ENCODE results near the gene SLC25A12.

The SLC25A12 gene

GRCh38 chr2:171879865-171880264 lies 14.2 kb downstream of the SLC25A12 start:
- H3K9me3 ChIP-seq (ENCODE audit: control insufficient read depth, low read length) = no peaks in the 10 kb centered on the region
- H2BK15ac ChIP-seq (ENCODE audit: low read depth, poor library complexity, severe bottlenecking) = no peak overlapping the region
- H3K4ac ChIP-seq (ENCODE audit: low read depth in 1 of 2, low read length in 2 of 2) = no peak overlapping the region
- H3K4me3 ChIP-seq (ENCODE audit: insufficient read depth in 1 of 2, low read depth in 1 of 2, low read length in 2 of 2) = no peak overlapping the region
- no peak overlapping the region for H3K23ac ChIP-seq (ENCODE audit: low read length in 2 of 2)
- no peaks in the 10 kb centered on the region for H3K4me1 ChIP-seq (ENCODE audit: control insufficient read depth, insufficient read depth, low read depth, low read length)
- peaks cover 17% of the 10 kb centered on the region for H3K79me1 ChIP-seq (replicated peaks; ENCODE audit: low read length, poor library complexity, severe bottlenecking)
- H3K14ac ChIP-seq (ENCODE audit: low read length in 2 of 2) = no peak overlapping the region
- no peak for DNase-seq
- H3K9ac ChIP-seq (ENCODE audit: low read length) = no peak overlapping the region
- H2BK120ac ChIP-seq (ENCODE audit: low read depth, low read length) = no peak overlapping the region
- no peak overlapping the region for H2AFZ ChIP-seq (ENCODE audit: low read depth, low read length)
- H4K8ac ChIP-seq (ENCODE audit: low read length) = no peak overlapping the region
- H3K4me2 ChIP-seq (ENCODE audit: low read length, poor library complexity, severe bottlenecking) = no peak overlapping the region
- H2BK5ac ChIP-seq (ENCODE audit: low read depth, low read length, poor library complexity, severe bottlenecking) = no peak overlapping the region
- no peak overlapping the region for H2BK12ac ChIP-seq (ENCODE audit: low read length in 2 of 2)
- WGBS = 100% methylated on average over 1 of the region's 1 CpG
- H3K27ac ChIP-seq (ENCODE audit: low read length, poor library complexity, severe bottlenecking) = no peak overlapping the region
- no peak overlapping the region for H3K18ac ChIP-seq (ENCODE audit: low read depth in 1 of 2, low read length in 2 of 2)
- no peaks in the 10 kb centered on the region for H3K27me3 ChIP-seq (ENCODE audit: control insufficient read depth in 1 of 2, insufficient read depth in 1 of 2, low read length in 2 of 2)
- no peak overlapping the region for H2AK5ac ChIP-seq (ENCODE audit: low read length, severe bottlenecking)
- H3K36me3 ChIP-seq (ENCODE audit: control insufficient read depth in 1 of 2, insufficient read depth in 2 of 2, low read depth in 1 of 2, low read length in 2 of 2) = peaks cover 3% of the 10 kb centered on the region in 2 experiments
- no peak overlapping the region for H4K91ac ChIP-seq (ENCODE audit: low read length)

- Histone ChIP-seq H2BK120ac (ENCODE audit: low read depth, low read length) (no peak overlapping the region), H2BK5ac (ENCODE audit: low read depth, low read length, poor library complexity, severe bottlenecking) (no peak overlapping the region), H3K4me3 (ENCODE audit: insufficient read depth in 1 of 2, low read depth in 1 of 2, low read length in 2 of 2) (peak overlapping the region in 1 of 2 experiments; percentile 17), H3K4ac (ENCODE audit: low read depth in 1 of 2, low read length in 2 of 2) (no peak overlapping the region), H3K23ac (ENCODE audit: low read length in 2 of 2) (no peak overlapping the region), H2AK5ac (ENCODE audit: low read length, severe bottlenecking) (no peak overlapping the region), H2BK12ac (ENCODE audit: low read length in 2 of 2) (no peak overlapping the region), H3K9ac (ENCODE audit: low read length) (peak overlapping the region; percentile 52), H3K27ac (ENCODE audit: low read length, poor library complexity, severe bottlenecking) (no peak overlapping the region), H3K18ac (ENCODE audit: low read depth in 1 of 2, low read length in 2 of 2) (no peak overlapping the region), H4K91ac (ENCODE audit: low read length) (no peak overlapping the region), H3K14ac (ENCODE audit: low read length in 2 of 2) (no peak overlapping the region), H3K27me3 (ENCODE audit: control insufficient read depth in 1 of 2, insufficient read depth in 1 of 2, low read length in 2 of 2) (no peaks in the 10 kb centered on the region), H3K4me1 (ENCODE audit: control insufficient read depth, insufficient read depth, low read depth, low read length) (no peaks in the 10 kb centered on the region), H3K36me3 (ENCODE audit: control insufficient read depth in 1 of 2, insufficient read depth in 2 of 2, low read depth in 1 of 2, low read length in 2 of 2) (peaks cover 4 to 6% of the 10 kb centered on the region in 2 experiments), H2BK15ac (ENCODE audit: low read depth, poor library complexity, severe bottlenecking) (no peak overlapping the region), H4K8ac (ENCODE audit: low read length) (no peak overlapping the region), H3K9me3 (ENCODE audit: control insufficient read depth, low read length) (no peaks in the 10 kb centered on the region), H2AFZ (ENCODE audit: low read depth, low read length) (no peak overlapping the region), H3K79me1 (replicated peaks; ENCODE audit: low read length, poor library complexity, severe bottlenecking) (peaks cover 17% of the 10 kb centered on the region), H3K4me2 (ENCODE audit: low read length, poor library complexity, severe bottlenecking) (no peak overlapping the region)
- peak; percentile 22 for DNase-seq
- WGBS = 84% methylated on average over 2 of the region's 2 CpGs
Measured at GRCh38 chr2:171878481-171878993, 15.5 kb downstream of the SLC25A12 start.

GRCh38 chr2:171874963-171875362 lies 19.1 kb downstream of the SLC25A12 start:
- no peak overlapping the region for H3K4ac ChIP-seq (ENCODE audit: low read depth in 1 of 2, low read length in 2 of 2)
- no peak overlapping the region for H4K91ac ChIP-seq (ENCODE audit: low read length)
- peak overlapping the region; percentile 28 for H4K8ac ChIP-seq (ENCODE audit: low read length)
- H3K9ac ChIP-seq (ENCODE audit: low read length) = no peak overlapping the region
- no peaks in the 10 kb centered on the region for H3K9me3 ChIP-seq (ENCODE audit: control insufficient read depth, low read length)
- no peak overlapping the region for H2BK12ac ChIP-seq (ENCODE audit: low read length in 2 of 2)
- H3K14ac ChIP-seq (ENCODE audit: low read length in 2 of 2) = no peak overlapping the region
- no peak overlapping the region for H3K23ac ChIP-seq (ENCODE audit: low read length in 2 of 2)
- no peak overlapping the region for H3K18ac ChIP-seq (ENCODE audit: low read depth in 1 of 2, low read length in 2 of 2)
- no peak overlapping the region for H3K27ac ChIP-seq (ENCODE audit: low read length, poor library complexity, severe bottlenecking)
- no peaks in the 10 kb centered on the region for H3K4me1 ChIP-seq (ENCODE audit: control insufficient read depth, insufficient read depth, low read depth, low read length)
- H3K27me3 ChIP-seq (ENCODE audit: control insufficient read depth in 1 of 2, insufficient read depth in 1 of 2, low read length in 2 of 2) = no peaks in the 10 kb centered on the region
- no peak overlapping the region for H2BK120ac ChIP-seq (ENCODE audit: low read depth, low read length)
- H2AK5ac ChIP-seq (ENCODE audit: low read length, severe bottlenecking) = no peak overlapping the region
- no peak for DNase-seq
- H3K79me1 ChIP-seq (replicated peaks; ENCODE audit: low read length, poor library complexity, severe bottlenecking) = peaks cover 21% of the 10 kb centered on the region
- WGBS = 89% methylated on average over 12 of the region's 12 CpGs
- H3K36me3 ChIP-seq (ENCODE audit: control insufficient read depth in 1 of 2, insufficient read depth in 2 of 2, low read depth in 1 of 2, low read length in 2 of 2) = peaks cover 6 to 10% of the 10 kb centered on the region in 2 experiments
- H3K4me3 ChIP-seq (ENCODE audit: insufficient read depth in 1 of 2, low read depth in 1 of 2, low read length in 2 of 2) = no peak overlapping the region
- H3K4me2 ChIP-seq (ENCODE audit: low read length, poor library complexity, severe bottlenecking) = no peak overlapping the region
- H2BK5ac ChIP-seq (ENCODE audit: low read depth, low read length, poor library complexity, severe bottlenecking) = no peak overlapping the region
- no peak overlapping the region for H2AFZ ChIP-seq (ENCODE audit: low read depth, low read length)
- no peak overlapping the region for H2BK15ac ChIP-seq (ENCODE audit: low read depth, poor library complexity, severe bottlenecking)

- no peak overlapping the region for H3K4ac ChIP-seq (ENCODE audit: low read depth in 1 of 2, low read length in 2 of 2)
- H3K27ac ChIP-seq (ENCODE audit: low read length, poor library complexity, severe bottlenecking) = no peak overlapping the region
- WGBS = 86% methylated on average over 1 of the region's 1 CpG
Measured at GRCh38 chr2:171874517-171874916, 19.5 kb downstream of the SLC25A12 start.

More at GRCh38 chr2:171874517-171874916, 19.5 kb downstream of the SLC25A12 start:
- no peak overlapping the region for H4K91ac ChIP-seq (ENCODE audit: low read length)
- H2BK120ac ChIP-seq (ENCODE audit: low read depth, low read length) = no peak overlapping the region
- H3K4me3 ChIP-seq (ENCODE audit: insufficient read depth in 1 of 2, low read depth in 1 of 2, low read length in 2 of 2) = no peak overlapping the region
- H3K18ac ChIP-seq (ENCODE audit: low read depth in 1 of 2, low read length in 2 of 2) = no peak overlapping the region
- peaks cover 21% of the 10 kb centered on the region for H3K79me1 ChIP-seq (replicated peaks; ENCODE audit: low read length, poor library complexity, severe bottlenecking)
- H3K23ac ChIP-seq (ENCODE audit: low read length in 2 of 2) = no peak overlapping the region
- H3K4me2 ChIP-seq (ENCODE audit: low read length, poor library complexity, severe bottlenecking) = no peak overlapping the region
- no peak overlapping the region for H2AFZ ChIP-seq (ENCODE audit: low read depth, low read length)
- no peak overlapping the region for H2BK15ac ChIP-seq (ENCODE audit: low read depth, poor library complexity, severe bottlenecking)
- H2BK5ac ChIP-seq (ENCODE audit: low read depth, low read length, poor library complexity, severe bottlenecking) = no peak overlapping the region
- H3K36me3 ChIP-seq (ENCODE audit: control insufficient read depth in 1 of 2, insufficient read depth in 2 of 2, low read depth in 1 of 2, low read length in 2 of 2) = peaks cover 6 to 10% of the 10 kb centered on the region in 2 experiments
- no peak overlapping the region for H3K9ac ChIP-seq (ENCODE audit: low read length)
- no peaks in the 10 kb centered on the region for H3K27me3 ChIP-seq (ENCODE audit: control insufficient read depth in 1 of 2, insufficient read depth in 1 of 2, low read length in 2 of 2)
- no peak for DNase-seq
- no peak overlapping the region for H4K8ac ChIP-seq (ENCODE audit: low read length)
- H3K4me1 ChIP-seq (ENCODE audit: control insufficient read depth, insufficient read depth, low read depth, low read length) = no peaks in the 10 kb centered on the region
- H3K14ac ChIP-seq (ENCODE audit: low read length in 2 of 2) = no peak overlapping the region
- H2AK5ac ChIP-seq (ENCODE audit: low read length, severe bottlenecking) = no peak overlapping the region
- H2BK12ac ChIP-seq (ENCODE audit: low read length in 2 of 2) = no peak overlapping the region
- H3K9me3 ChIP-seq (ENCODE audit: control insufficient read depth, low read length) = no peaks in the 10 kb centered on the region

All from mesenchymal stem cell (in vitro differentiated cells and primary cell).